AG10803 (cell line): Measurements from ENCODE around the gene ISYNA1.

ENCODE experiments used
- DNase-seq: peaks from one replicate; pipeline ENCODE4 v3.0.0; 2010; ENCODE audit warnings: low read depth
- H3K4me3 ChIP-seq: 2 replicates; pipeline ENCODE4 v1.5.1; 2011; ENCODE audit warnings: mild to moderate bottlenecking, low read length, control low read depth
- CTCF ChIP-seq: conservative IDR thresholded peaks from 2 replicates; pipeline ENCODE4 v1.5.1; 2011; ENCODE audit warnings: mild to moderate bottlenecking, low read length, control low read depth, inconsistent platforms

Gene ISYNA1

DNA sequence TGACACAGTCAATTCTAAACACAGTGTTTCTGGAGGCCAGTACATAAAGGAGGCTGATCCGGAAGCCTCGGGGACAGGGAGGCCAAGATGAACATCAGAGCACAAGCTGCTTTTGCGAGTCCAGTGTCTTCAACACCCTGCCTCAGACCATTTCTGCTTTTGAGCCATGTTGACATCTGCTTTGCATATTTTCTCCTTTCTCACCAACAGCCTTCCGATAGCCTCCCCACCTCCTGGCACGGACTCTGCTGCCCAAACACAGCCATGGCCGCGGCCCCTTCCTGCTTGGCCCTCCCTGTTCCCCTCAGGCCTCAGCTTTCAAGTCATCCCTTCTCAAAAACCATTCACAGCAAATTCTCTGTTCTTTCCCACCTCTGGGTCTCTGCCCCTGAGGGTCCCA lies 44.1 kb downstream of the ISYNA1 start:
- TF ChIP-seq CTCF: no peak
- no peak overlapping the region for H3K4me3 ChIP-seq
- DNase-seq: no peak

DNA sequence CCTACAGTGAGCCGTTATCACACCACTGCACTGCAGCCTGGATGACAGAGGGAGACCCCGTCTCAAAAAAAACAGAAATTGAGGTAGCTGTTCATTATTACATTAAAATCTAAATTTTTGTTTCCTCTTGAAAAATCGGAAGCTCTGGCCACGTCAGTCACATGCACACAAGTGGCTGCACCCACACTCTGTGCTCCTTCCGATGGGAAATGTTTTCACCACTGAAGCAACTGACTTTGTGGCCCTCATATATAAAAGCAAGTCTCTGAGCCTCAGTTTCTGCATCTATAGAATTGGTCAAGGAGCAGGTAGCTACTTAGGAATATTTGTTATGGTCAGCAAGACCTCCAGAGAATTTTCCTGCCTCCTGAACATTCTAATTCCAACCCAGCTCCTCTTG lies 45.0 kb downstream of the ISYNA1 start:
- H3K4me3 ChIP-seq: no peak overlapping the region
- no peak for TF ChIP-seq CTCF
- no peak for DNase-seq

DNA sequence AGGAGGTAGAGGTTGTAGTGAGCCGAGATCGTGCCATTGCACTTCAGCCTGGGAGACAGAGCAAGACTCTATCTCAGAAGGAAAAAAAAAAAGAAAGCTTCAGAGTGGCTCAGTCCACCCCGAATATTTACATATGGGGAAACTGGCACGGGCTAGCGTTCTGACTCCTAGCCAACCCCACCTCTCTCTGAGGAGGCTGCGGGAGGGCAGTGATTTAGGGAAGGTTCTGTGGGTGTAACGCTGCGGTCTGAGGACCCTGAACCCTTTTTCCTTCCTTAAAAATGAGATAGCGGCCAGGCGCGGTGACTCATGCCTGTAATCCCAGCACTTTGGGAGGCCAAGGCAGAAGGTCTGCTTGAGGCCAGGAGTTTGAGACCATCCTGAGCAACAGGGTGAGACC lies 45.5 kb downstream of the ISYNA1 start:
- H3K4me3 ChIP-seq: no peak overlapping the region
- no peak for TF ChIP-seq CTCF
- DNase-seq: no peak

- H3K4me3 ChIP-seq: no peak overlapping the region
- no peak for TF ChIP-seq CTCF
- no peak for DNase-seq
Measured at GRCh38 chr19:18391509-18392075, 46.3 kb downstream of the ISYNA1 start.

GRCh38 chr19:18390065-18390907 lies 47.6 kb downstream of the ISYNA1 start:
- DNase-seq: no peak
- H3K4me3 ChIP-seq: no peak overlapping the region
- TF ChIP-seq CTCF: no peak

DNA sequence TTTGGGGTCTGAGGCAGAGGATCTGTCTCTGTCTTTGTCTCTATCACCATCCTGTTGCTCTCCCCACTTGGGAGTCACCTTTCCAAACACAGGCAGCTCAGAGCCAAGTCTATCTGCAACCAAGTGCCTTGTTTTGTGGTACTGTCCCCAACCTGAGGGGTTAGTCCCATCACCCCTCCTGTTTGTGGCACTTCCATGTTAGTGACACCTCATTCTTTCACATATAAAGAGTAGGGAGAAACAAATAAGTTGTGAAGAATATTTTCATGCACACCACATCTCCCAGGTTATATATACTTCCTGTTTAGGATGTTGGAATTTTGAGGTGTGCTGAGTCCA lies 48.2 kb downstream of the ISYNA1 start:
- no peak for TF ChIP-seq CTCF

More for the DNA sequence above, 48.2 kb downstream of the ISYNA1 start:
- H3K4me3 ChIP-seq: no peak overlapping the region
- no peak for DNase-seq
